Activated CD8-positive, alpha-beta memory T cell treated with anti-CD3 and anti-CD28 coated beads, Interleukin-2, amount 10 ng/mL, durations not matched to agents 7 days and 5 days (primary cell): Measurements from ENCODE around the gene FAM13A. TPM values are rescaled to one million over a fixed set of nuclear protein-coding genes. Genes with fewer than 3 reads are reported as not detected.

Source experiments
- ATAC-seq: fragments of 150-1000 bp; cut with Tn5 transposase; one replicate; pipeline ENCODE4 v1.10.0; 2021; ENCODE audit warnings: moderate library complexity
- CTCF ChIA-PET: fragments of 350-600 bp; sonication (Branson Sonifier 250); formaldehyde crosslinking; loops from one replicate; lab custom pipeline; 2021; ENCODE audit warnings: antibody characterized with exemption; lab: Charles Lee
- DNase-seq: peaks from one replicate; pipeline ENCODE4 v3.0.0-alpha.2; 2020
- H3K27ac Mint-ChIP-seq: one replicate; pipeline ENCODE4 v1.8.0; 2021; ENCODE audit warnings: mild to moderate bottlenecking, mixed read lengths
- H3K27me3 Mint-ChIP-seq: one replicate; pipeline ENCODE4 v1.8.0; 2021; ENCODE audit warnings: mixed read lengths
- H3K36me3 Mint-ChIP-seq: one replicate; pipeline ENCODE4 v1.8.0; 2021; ENCODE audit warnings: mild to moderate bottlenecking, mixed read lengths
- H3K4me1 Mint-ChIP-seq: one replicate; pipeline ENCODE4 v1.8.0; 2021; ENCODE audit warnings: mixed read lengths
- H3K4me3 Mint-ChIP-seq: one replicate; pipeline ENCODE4 v1.8.0; 2021; ENCODE audit warnings: mild to moderate bottlenecking, moderate library complexity, mixed read lengths
- H3K9me3 Mint-ChIP-seq: one replicate; pipeline ENCODE4 v1.8.0; 2022; ENCODE audit warnings: low read depth, mixed read lengths
- total RNA-seq, 2 experiments: library from RNA; stranded (reverse); gene quantifications; one replicate each; pipeline ENCODE4 v1.2.3, GENCODE V29; 2021

The FAM13A gene
- total RNA-seq, 2 experiments from 2014 or later: 1.8 to 7.2 TPM

DNA sequence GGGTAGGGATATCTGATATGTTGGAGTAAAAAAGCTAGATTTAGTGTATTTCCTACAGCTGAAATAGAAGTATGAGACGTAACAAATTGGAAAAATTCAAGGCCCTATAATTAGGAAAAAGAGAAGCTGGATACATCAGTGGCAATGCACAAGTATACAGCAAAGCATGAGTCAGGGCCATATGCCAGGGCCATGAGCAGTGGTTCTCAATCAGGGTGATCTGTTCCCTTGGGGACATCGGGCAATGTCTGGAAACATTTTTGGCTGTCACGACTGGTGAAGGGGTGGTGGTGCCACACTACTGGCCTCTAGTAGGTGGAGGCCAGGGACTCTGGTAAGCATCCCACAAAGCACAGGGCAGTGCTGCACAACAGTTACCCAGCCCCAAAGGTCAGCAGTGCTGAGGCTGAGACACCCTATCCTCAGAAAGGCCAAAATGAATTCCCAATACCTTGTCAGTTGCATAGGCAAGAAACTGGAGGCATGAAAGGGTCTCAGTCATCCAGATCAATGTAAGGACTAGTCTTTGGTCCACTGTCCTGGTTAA lies 322.5 kb downstream of the FAM13A start:
- Mint-ChIP-seq H3K4me1 (peaks cover 4% of the 10 kb centered on the region), H3K27ac (no peak overlapping the region), H3K4me3 (no peak overlapping the region), H3K36me3 (peaks cover 1% of the 10 kb centered on the region), H3K9me3 (no peaks in the 10 kb centered on the region), H3K27me3 (no peaks in the 10 kb centered on the region)
- DNase-seq: no peak
- no peak for ATAC-seq
- CTCF ChIA-PET: no interaction called here

DNA sequence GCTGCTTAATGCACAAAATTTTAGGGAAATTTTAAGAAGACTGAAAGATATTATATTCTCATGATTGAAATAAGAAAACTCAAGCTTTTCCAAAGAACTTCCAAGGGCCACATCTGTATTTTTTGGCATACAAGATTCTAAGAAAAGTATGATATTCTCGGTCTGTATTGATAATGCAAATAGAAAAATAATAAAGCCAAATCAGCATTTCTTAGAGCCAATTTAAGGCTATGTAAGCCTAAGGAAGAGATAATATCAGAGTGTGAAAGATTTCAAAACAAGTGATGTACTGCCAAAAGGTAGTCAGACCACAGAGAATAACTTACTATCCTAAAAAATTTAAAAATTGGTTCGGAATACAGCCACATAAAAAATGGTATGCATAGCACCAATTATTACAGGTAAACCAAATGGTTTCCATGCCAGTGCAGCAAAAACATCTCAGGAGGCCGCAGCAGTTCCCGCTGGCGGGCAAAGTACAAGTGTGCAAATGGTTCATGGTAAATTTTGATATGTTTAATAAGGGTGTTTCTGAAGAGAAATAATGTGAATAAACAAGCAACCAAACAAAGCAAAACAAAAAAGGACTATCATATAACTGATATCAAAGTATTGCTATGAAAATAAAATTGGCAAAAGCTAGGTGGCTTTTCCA lies 324.1 kb downstream of the FAM13A start:
- no peak for DNase-seq

DNA sequence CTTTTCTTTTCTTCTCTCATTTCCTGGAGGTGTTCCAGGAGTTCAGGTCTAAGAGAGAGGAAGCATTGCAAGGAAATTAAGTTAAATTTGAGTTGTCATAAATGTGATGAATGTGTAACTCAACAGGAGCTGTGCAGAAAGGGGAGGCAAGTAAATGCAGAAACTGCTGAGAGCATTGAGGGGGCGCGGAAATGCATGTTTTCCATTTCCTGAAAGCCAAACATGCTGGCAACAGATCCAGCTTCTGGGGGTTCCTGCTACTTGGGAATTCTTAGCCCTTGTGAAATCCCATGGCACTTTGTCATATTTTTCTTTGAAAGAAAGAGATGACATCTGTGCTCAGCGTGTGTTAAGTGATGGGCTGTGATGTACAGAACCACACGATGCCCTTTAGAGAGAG lies 325.6 kb downstream of the FAM13A start:
- ATAC-seq (no peak), DNase-seq (no peak)
- Mint-ChIP-seq H3K4me3 (no peak overlapping the region), H3K27me3 (no peaks in the 10 kb centered on the region), H3K9me3 (no peaks in the 10 kb centered on the region), H3K36me3 (peaks cover 1% of the 10 kb centered on the region), H3K4me1 (no peaks in the 10 kb centered on the region), H3K27ac (no peak overlapping the region)
- CTCF ChIA-PET: no interaction called here

More for the DNA sequence above, 324.1 kb downstream of the FAM13A start:
- Mint-ChIP-seq H3K4me3 (no peak overlapping the region), H3K9me3 (no peaks in the 10 kb centered on the region), H3K27me3 (no peaks in the 10 kb centered on the region), H3K27ac (no peak overlapping the region), H3K36me3 (peaks cover 1% of the 10 kb centered on the region), H3K4me1 (peaks cover 4% of the 10 kb centered on the region)
- CTCF ChIA-PET: no interaction called here
- no peak for ATAC-seq

DNA sequence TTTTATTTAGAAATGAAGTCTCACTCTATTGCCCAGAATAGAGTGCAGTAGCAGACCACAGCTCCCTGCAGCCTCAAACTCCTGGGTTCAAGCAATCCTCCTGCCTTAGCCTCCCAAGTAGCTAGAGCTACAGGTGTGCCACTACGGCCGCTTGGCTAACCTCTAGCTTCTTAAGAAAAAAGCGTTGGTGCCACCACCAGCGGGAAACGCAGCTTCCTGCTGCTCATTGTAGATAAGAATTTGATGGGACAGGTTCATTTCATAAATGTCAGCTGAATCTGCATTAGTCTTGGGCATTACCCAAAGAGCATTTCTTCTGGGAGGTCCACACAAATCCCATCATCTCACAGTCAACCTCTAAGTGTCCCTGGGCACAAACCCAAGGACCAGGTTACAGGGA lies 326.2 kb downstream of the FAM13A start:
- no peak for ATAC-seq
- CTCF ChIA-PET: no interaction called here
- H3K27me3 Mint-ChIP-seq: no peaks in the 10 kb centered on the region

DNA sequence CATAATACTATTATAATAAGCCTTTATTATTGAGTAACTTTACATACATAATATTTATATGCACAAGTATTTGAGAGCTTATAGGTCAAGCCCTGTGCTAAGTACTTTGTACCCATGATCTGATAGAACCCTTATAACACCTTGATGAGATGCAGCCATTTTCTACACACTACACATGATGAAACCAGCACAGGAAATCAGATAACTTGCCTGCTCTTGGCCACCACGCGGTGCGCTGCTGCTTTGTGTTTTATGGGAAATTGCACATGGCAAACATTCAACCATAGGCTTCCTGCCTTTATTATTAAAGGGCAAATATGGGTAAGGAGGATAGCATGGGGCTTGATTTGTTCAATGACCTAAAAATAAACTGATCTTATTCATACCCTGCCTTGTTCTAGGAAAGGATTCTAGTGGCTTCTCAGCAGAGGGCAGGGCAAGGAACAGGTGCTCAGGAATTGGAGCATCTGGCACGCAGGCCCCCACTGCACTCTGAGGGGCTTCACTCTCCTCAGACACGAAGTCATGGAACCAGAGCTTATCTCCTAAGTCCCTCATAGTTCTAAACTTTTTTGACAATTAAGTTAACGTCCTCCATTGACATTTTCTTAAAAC lies 327.7 kb downstream of the FAM13A start:
- H3K27me3 Mint-ChIP-seq: no peaks in the 10 kb centered on the region
- H3K4me1 Mint-ChIP-seq: no peaks in the 10 kb centered on the region
- no peak overlapping the region for H3K27ac Mint-ChIP-seq
- DNase-seq (no peak), ATAC-seq (no peak)
- H3K4me3 Mint-ChIP-seq: no peak overlapping the region
- peaks cover 1% of the 10 kb centered on the region for H3K36me3 Mint-ChIP-seq
- CTCF ChIA-PET: no interaction called here
- no peaks in the 10 kb centered on the region for H3K9me3 Mint-ChIP-seq

More for the DNA sequence above, 326.2 kb downstream of the FAM13A start:
- Mint-ChIP-seq H3K4me1 (no peaks in the 10 kb centered on the region), H3K27ac (no peak overlapping the region), H3K9me3 (no peaks in the 10 kb centered on the region), H3K36me3 (peaks cover 1% of the 10 kb centered on the region), H3K4me3 (no peak overlapping the region)
- DNase-seq: no peak

DNA sequence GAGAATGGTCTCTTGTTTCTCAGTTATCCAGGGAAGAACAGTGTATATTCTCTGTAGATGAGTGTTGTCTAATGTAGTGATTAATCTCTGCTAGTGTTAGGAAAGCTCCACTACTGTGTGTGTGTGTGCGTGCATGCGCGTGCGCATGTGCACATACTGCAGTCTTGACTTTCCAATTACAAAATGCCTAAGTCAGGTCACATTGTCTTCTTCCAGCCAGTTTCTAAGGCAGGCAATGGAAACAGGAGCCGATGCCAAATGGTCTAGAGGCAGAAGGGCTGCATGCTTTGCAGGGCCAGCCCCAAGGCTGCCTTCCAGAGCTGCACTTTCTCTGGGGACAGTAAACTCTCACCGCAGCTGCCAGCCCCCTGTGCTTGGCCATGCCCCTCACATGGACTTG lies 328.8 kb downstream of the FAM13A start:
- Mint-ChIP-seq H3K27ac (no peak overlapping the region), H3K36me3 (peaks cover 1% of the 10 kb centered on the region), H3K27me3 (no peaks in the 10 kb centered on the region), H3K4me3 (no peak overlapping the region), H3K4me1 (no peaks in the 10 kb centered on the region), H3K9me3 (no peaks in the 10 kb centered on the region)
- DNase-seq (no peak), ATAC-seq (no peak)
- CTCF ChIA-PET: no interaction called here

DNA sequence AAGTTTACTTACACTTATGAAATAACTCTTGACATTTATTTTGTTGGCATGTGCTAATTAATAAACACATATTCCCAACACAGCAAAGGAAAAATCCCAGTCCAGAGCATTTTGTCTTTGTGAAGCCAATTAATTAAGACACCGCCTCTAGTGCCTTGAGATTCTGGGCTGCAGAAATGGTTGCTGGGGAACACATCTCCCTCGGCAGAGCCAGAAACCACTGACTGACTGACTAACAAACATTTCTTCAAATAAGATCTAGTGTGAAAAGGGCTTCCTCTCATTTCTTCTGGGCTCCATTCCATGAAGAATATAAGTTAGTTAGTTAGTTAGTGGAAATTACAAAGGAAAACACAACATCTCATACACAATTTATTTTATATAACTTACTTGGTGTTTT lies 331.0 kb downstream of the FAM13A start:
- ATAC-seq: no peak
- no peaks in the 10 kb centered on the region for H3K9me3 Mint-ChIP-seq
- CTCF ChIA-PET: no interaction called here
- H3K36me3 Mint-ChIP-seq: peaks cover 3% of the 10 kb centered on the region
- DNase-seq: no peak
- H3K27ac Mint-ChIP-seq: no peak overlapping the region
- H3K4me3 Mint-ChIP-seq: no peak overlapping the region
- no peaks in the 10 kb centered on the region for H3K4me1 Mint-ChIP-seq
- H3K27me3 Mint-ChIP-seq: no peaks in the 10 kb centered on the region

DNA sequence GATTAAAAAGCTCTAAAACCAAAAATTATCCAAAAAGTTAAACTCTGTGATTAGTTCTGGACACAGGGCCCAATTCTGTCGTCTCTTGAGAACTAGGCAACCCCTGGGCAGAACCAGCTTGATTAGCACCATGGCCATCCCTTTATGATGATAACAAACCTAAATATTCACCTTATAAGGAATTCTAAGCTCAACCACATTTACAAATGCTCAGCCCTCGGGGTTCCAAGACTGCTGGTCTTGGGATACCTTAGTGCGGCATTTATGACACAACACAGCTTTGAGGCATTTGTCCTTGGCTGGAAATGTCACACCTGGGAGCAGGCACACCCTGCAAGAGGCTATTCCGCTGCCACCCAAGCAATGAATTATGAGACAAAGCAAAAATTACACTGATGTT lies 331.8 kb downstream of the FAM13A start:
- H3K4me3 Mint-ChIP-seq: no peak overlapping the region
- H3K4me1 Mint-ChIP-seq: no peaks in the 10 kb centered on the region
- no peak overlapping the region for H3K27ac Mint-ChIP-seq
- CTCF ChIA-PET: interaction anchor here (0.6 kb wide), 1 partner anchor 20 kb away, joined by 3 read pairs; no protein-coding TSS in a partner anchor
- ATAC-seq (no peak), DNase-seq (no peak)
- peaks cover 2% of the 10 kb centered on the region for H3K36me3 Mint-ChIP-seq
- no peaks in the 10 kb centered on the region for H3K9me3 Mint-ChIP-seq
- H3K27me3 Mint-ChIP-seq: no peaks in the 10 kb centered on the region

DNA sequence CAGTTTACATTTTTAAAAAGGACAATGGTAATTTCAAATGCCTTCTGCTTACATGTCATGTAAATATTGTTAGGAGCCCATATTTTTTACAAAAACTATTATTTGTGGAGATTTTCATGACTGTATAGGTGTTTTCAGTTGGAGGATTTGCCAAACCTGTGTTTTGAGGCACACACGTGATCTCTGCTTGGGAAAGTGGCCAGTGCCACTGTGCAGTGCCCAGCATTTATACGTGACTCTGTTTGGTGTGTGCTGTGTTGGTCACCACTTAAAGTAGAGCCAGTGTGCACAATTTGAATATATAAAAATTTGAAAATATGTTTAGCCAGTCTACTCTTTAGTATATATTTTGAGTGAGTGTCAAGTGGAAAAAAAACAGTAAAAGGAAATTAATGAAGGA lies 332.6 kb downstream of the FAM13A start:
- Mint-ChIP-seq H3K36me3 (peaks cover 2% of the 10 kb centered on the region), H3K4me3 (no peak overlapping the region), H3K27me3 (no peaks in the 10 kb centered on the region), H3K4me1 (no peaks in the 10 kb centered on the region), H3K9me3 (no peaks in the 10 kb centered on the region), H3K27ac (no peak overlapping the region)
- ATAC-seq (no peak), DNase-seq (no peak)
- CTCF ChIA-PET: no interaction called here

DNA sequence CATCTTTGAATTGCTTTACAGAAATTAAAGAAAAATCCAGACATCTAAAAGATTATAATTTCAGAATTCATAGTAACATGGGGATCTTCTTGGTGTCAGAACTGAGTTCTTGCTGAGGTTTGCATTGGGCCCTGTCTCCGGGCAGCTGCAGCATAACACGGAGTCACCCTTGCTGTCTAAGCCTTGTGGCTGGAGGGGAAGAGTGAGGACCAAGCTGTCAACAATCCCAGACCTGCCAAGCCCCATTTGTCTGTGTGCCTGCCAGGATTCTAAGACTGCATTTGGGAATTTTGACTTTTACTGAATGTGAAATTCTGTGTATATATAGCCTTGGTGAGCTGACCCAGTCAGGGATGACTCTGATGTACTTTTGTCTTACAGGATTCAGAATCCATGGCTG lies 334.2 kb downstream of the FAM13A start:
- Mint-ChIP-seq H3K27me3 (no peaks in the 10 kb centered on the region), H3K27ac (no peak overlapping the region), H3K4me3 (no peak overlapping the region), H3K4me1 (no peaks in the 10 kb centered on the region), H3K36me3 (peaks cover 9% of the 10 kb centered on the region), H3K9me3 (peaks cover 4% of the 10 kb centered on the region)
- ATAC-seq (no peak), DNase-seq (no peak)
- CTCF ChIA-PET: interaction anchor here (1.1 kb wide), 1 partner anchor 86 kb away, joined by 3 read pairs; no protein-coding TSS in a partner anchor

DNA sequence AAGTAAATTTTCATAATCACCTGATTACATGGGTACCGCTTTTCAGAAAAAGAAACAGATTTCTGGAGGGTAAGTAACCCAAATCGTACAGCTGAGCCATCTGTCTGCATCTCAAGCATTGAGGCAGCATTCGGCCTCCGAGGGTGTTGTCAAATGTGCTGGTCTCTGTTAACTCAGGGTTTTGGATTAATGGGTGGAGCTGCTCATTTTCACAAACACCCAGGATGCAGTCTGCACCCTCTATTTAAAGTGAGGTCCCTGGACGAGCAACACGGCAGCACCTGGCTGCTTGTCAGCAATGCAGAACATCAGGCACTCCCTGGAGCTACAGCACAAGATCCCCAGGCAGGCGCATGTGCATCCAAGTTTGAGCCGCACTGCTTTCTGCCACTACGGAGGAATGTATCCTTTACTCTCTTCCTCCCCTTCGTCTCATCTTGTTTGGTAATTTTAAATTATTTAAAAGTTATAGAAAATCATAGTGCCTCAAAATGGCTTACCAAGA lies 334.7 kb downstream of the FAM13A start:
- DNase-seq: no peak
- Mint-ChIP-seq H3K27me3 (no peaks in the 10 kb centered on the region), H3K27ac (no peak overlapping the region), H3K4me3 (no peak overlapping the region), H3K36me3 (peaks cover 14% of the 10 kb centered on the region), H3K9me3 (peaks cover 8% of the 10 kb centered on the region), H3K4me1 (no peaks in the 10 kb centered on the region)
- CTCF ChIA-PET: interaction anchor here (1.1 kb wide), 1 partner anchor 86 kb away, joined by 3 read pairs; no protein-coding TSS in a partner anchor
- no peak for ATAC-seq

DNA sequence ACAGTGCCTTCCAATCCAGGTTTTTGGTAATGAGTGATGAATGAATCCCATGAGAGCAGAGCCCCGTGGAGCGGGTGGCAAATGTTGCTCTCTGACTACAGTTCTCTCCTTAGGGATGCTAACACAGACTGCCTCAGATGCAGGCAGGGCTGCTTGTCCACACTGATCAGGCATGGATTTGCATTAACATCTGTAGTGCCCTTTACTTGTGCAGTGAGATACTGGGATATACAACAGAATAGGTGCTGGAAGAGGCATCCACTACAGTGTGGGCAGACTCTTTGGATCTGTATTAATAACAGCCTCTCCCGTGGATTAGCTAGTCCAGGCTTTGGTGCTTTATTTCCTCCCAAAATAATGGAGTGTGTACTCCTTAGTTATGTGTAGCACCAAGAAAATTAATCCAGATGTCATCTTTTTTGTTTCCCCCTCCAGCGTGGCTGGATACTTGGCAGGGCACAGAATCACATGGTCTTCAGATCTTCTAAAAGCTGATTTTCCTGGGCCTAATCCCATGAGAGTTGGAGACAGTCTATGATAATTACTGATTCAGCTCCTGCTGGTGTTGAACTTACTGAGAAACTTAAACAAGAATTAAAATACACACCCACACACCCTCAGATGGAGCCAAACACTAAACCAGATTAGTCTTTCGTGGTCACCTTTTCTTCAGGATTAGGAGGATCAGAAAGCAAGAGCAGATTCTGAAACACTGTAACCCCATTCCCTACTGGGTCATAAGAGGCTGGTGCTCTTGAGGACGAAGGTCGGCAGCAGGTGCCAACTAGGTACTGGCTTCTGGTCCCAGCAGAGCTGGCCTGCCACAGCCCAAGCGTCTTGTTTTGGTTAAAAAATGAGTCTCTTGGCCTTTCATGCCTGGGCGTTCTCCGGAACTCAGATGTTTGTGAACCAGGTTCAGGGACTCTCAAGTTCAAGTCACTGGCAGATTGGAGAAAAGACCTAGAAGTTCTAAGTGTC lies 336.2 kb downstream of the FAM13A start:
- no peak overlapping the region for H3K27ac Mint-ChIP-seq
- no peaks in the 10 kb centered on the region for H3K4me1 Mint-ChIP-seq
- H3K36me3 Mint-ChIP-seq: peaks cover 28% of the 10 kb centered on the region
- CTCF ChIA-PET: no interaction called here
- H3K27me3 Mint-ChIP-seq: no peaks in the 10 kb centered on the region
- DNase-seq (no peak), ATAC-seq (no peak)
- H3K4me3 Mint-ChIP-seq: no peak overlapping the region
- H3K9me3 Mint-ChIP-seq: peaks cover 13% of the 10 kb centered on the region

DNA sequence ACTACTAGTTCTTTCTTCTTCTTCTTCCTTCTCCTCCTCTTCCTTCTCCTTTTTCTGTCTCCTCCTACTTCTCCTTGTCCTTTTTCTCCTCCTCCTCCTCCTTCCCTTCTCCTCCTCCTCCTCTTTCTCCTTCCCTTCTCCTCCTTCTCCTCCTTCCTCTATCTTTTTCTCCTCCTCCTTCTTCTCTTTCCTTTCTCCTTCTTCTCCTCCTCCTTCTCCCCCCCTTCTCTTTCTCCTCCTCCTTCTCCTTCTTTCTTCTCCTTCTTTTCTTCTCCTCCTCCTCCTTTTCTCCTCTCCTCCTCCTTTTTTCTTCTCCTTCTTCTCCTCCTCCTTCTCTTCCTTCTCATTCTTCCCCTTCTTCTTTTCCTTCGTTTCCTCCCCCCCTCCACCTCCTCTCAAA lies 337.6 kb downstream of the FAM13A start:
- ATAC-seq: no peak
- CTCF ChIA-PET: no interaction called here
- DNase-seq: no peak
- no peaks in the 10 kb centered on the region for H3K27me3 Mint-ChIP-seq
- H3K4me1 Mint-ChIP-seq: no peaks in the 10 kb centered on the region
- H3K27ac Mint-ChIP-seq: no peak overlapping the region
- H3K9me3 Mint-ChIP-seq: peaks cover 13% of the 10 kb centered on the region
- no peak overlapping the region for H3K4me3 Mint-ChIP-seq
- peaks cover 37% of the 10 kb centered on the region for H3K36me3 Mint-ChIP-seq
